Embryonic facial prominence (tissue), 1 donor: ENCODE results near the gene DYNC2H1.

Experiments
- DNase-seq: peaks from one replicate; pipeline ENCODE4 v3.0.0-alpha.2; 2016; ENCODE audit errors: extremely low spot score

The DYNC2H1 gene

DNA sequence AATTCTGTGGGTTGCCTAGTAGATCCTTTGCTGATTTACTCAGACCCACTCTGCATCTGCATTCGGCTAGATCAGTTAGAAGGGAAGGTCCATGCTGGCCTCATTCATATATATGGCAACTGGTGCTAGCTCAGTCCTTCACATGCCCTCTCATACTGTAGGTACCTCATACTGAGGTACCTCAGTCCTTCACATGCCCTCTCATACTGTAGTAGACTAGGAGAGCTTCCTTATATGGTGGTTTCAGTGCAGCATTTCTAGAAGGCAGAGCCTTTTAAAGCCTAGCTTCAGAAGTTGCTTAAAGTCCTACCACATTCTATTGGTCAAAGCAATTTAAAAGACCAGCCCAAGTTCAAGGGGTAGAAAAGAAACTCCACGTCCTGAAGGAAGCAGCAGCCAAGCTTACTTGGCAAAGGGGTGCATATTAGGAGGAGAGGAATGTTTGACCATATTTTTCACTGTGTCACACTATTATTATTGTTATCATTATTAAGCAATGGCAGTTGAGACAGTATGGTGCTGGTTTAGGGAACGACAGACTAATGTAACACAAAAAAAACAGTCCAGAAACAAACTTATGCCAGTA, 356.4 kb downstream of the DYNC2H1 start:
- no peak for DNase-seq

DNA sequence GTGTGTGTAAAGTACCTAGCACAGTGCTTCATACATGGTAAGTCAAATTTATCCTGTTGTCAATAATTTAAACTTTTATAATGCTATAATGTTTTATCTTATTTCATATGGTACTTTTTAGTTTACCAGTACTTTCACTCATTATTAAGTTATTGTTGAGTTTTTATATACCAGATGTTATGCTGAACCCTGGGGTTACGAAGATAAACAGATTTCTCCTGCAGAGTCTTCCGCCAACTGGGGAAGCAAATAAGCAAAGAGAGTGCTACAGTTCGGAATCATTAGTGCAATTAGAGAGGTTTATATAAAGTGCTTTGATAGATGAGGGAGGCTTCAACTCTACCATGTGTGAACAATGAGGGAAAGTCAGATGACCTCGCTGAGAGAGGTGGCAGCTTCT, 362.3 kb downstream of the DYNC2H1 start:
- no peak for DNase-seq

DNA sequence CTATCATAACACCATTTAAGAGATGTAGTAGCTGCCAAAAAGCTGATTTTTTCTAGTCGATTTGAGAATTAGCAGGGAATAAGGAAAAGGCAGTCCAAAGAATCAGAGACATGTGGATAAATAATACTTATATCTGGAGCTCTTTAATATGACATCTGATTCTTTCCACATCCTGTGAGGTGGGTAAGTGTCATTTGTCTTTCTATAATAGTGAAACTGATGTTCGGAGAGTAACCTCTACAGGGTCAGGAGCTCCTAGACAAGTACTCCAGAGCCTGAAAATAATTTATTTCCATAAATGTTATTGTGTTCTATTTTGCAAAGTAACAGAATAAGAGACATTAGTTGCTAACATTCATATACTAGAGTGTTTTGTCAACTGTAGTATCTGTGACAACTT, 367.6 kb downstream of the DYNC2H1 start:
- no peak for DNase-seq

- DNase-seq: no peak
Measured at GRCh38 chr11:103480421-103480820, 371.2 kb downstream of the DYNC2H1 start.

- no peak for DNase-seq
Measured at GRCh38 chr11:103483996-103484395, 374.8 kb downstream of the DYNC2H1 start.

- no peak for DNase-seq
Measured at GRCh38 chr11:103484545-103484944, 375.3 kb downstream of the DYNC2H1 start.

GRCh38 chr11:103486604-103487003, 377.4 kb downstream of the DYNC2H1 start:
- DNase-seq: no peak

GRCh38 chr11:103487113-103487512, 377.9 kb downstream of the DYNC2H1 start:
- DNase-seq: no peak

DNA sequence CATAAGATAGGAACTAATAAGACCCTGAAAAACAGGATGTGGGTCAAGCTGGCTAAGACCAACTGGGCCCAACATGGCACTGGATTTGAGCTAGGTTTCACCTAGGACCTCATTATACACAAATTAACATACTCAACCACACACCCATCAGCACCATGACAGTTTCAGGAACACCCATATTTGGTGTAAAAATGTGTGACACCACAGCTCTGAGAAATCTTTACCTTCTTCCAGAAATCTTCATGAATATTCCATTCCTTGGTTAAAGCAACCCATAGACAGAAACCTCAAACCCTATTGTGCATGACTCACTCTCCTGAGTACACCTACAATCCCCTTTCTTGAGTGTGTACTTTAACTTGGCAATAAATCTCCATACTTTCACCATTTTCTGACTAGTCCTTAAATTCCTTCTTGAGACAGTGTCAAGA, 378.8 kb downstream of the DYNC2H1 start:
- no peak for DNase-seq

GRCh38 chr11:103488579-103488978, 379.4 kb downstream of the DYNC2H1 start:
- DNase-seq: no peak

DNA sequence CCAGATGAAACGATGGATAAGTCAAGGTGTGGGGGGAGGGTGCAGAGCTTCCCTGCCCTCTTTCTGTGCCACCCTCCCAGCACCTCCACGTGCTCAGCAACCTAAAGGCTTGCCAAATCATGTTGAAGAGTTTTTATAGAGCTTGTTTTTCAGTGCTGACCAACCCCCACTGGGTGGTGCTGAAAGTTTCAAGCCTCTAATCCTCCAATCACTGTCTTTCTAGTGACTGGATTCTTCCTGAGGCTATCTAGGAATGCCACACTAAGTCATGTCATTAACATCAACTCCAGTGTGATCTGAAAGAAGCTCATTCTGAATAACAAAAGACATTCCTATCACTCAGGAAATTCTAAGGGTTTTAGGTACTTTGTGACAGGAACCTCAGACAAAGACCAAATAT, 382.6 kb downstream of the DYNC2H1 start:
- no peak for DNase-seq

DNA sequence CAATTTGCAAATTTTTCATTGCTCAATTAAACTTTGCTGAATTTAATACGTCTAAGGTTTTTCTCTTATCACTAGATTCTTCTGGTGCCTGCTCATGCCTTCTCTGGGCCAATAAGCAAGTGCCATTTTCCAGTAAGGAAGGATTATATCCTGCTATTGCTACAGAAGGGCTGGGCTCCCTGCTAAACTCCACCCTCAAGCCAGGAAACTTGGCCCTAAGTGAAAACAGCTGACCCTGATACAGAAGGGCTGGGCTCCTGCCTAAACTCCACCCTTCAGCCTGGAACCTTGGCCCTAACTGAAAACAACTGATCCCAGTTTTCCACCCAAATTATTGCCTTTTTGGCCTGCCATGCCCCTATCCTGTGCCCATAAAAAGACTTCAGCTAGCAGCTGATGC, 385.3 kb downstream of the DYNC2H1 start:
- DNase-seq: no peak

GRCh38 chr11:103497268-103497667, 388.0 kb downstream of the DYNC2H1 start:
- no peak for DNase-seq

GRCh38 chr11:103499710-103500340, 390.6 kb downstream of the DYNC2H1 start:
- no peak for DNase-seq

GRCh38 chr11:103515283-103515682, 406.1 kb downstream of the DYNC2H1 start:
- DNase-seq: no peak

DNA sequence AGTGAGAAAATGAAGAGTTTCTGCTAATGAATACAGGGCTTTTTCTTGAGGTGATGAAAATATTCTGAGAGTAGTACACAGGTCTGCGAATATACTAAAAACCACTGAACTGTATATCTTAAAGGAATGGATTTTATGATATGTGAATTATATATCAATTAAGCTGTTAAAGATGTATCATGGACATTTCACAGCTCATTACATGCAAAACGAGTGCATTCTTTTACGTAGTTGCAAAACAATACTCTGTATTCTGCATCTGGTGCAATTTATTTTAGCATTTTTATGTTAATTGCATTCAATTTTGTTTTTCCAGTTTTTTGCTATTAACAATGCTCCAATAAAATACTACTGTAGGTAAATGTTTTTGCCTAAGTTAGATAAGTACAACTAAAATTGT, 411.6 kb downstream of the DYNC2H1 start:
- DNase-seq: no peak

- no peak for DNase-seq
Measured at GRCh38 chr11:103525069-103525468, 415.8 kb downstream of the DYNC2H1 start.

DNA sequence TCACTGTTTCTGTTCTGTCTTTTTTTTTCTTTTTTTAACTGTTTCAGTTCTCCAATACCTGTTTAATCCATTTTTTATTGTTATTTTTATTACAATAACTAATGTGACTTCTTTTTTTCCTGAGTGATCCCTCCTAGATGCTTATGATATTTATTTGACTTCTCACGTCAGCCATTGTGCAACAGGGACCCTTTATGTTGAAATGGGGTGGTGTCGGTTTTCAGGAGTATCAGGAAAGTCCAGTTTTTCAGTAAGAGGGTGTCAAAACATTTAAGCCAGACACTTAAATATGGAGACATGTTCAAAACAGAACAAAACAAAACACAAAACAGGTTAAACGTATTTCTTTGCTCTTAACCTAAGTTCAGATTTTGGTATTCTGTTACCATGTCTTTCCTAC, 418.8 kb downstream of the DYNC2H1 start:
- no peak for DNase-seq

- no peak for DNase-seq
Measured at GRCh38 chr11:103528596-103528995, 419.4 kb downstream of the DYNC2H1 start.

DNA sequence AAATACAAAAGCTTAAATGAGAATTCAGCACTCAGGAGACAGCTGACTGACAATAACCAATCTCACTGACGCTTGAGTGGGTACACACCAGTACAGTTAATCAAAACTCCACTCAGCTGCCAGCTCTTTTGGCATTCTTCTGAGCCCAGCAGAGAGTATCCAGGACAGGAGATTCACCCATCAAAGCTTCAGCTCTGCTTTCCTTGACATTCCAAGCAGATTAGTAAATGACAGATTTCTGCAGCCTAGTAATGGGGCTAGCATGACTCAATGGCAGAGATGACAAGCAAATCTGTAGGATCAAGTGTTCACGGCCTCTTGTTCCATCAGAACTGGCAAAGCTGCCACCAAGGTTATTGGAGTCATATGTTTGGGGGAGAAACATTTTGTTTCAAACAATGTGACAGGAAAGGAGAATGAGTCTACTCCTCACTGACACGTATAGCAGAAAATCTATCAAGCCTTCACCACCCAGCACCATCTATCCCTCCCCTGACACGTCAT, 420.0 kb downstream of the DYNC2H1 start:
- no peak for DNase-seq
